ENCODE data around the gene DAAM1. TPM values are rescaled to one million over a fixed set of nuclear protein-coding genes. Genes with fewer than 3 reads are reported as not detected.
A peak's percentile ranks its signal among the peaks of the same experiment; 100 is the strongest.

The DAAM1 gene
- total and polyA plus RNA-seq, 2 donors (not counting 1 experiment from before 2014, with no cell fraction given): 11.2 to 34.3 TPM

DNA sequence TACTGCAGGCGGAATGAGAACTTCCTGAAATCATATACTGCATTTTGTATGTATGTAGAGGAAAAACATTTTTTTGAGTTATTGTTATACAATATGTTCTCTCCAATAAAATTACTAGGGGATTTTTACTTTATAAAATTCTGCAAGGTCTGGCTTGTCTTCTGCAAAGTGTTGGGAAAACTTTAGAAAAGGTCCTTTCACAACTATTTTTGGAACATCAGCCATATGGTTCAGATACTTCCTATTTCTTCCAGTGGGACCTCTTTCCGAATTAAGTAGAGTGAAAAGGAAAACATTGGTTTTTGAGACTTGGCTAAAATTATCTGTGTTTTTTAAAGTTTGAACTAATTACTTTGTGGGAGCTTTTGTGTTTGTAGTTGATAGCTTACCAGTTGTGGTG is 52.7 kb downstream of the DAAM1 start:
- Histone ChIP-seq H3K9me3 (ENCODE audit: control extremely low read depth in 1 of 3, control insufficient read depth in 2 of 3, insufficient read depth in 1 of 3, low read length in 2 of 3) (no peaks in the 10 kb centered on the region), H3K4me1 (ENCODE audit: control insufficient read depth in 2 of 2, insufficient read depth in 2 of 2, low read length in 2 of 2) (peaks cover 12 to 20% of the 10 kb centered on the region in 2 donors), H4K20me1 (ENCODE audit: control insufficient read depth, insufficient read depth, low read length, poor library complexity, severe bottlenecking) (no peaks in the 10 kb centered on the region), H3K79me2 (ENCODE audit: control insufficient read depth, insufficient read depth, low read length) (peaks cover 38% of the 10 kb centered on the region), H3K4me3 (ENCODE audit: control extremely low read depth in 1 of 5, extremely low read depth in 1 of 5, insufficient read depth in 1 of 5, low read depth in 2 of 5, low read length in 4 of 5) (no peak overlapping the region), H3K9ac (ENCODE audit: low read length) (no peak overlapping the region), H3K27ac (ENCODE audit: low read length in 2 of 2) (no peak overlapping the region), H3K4me2 (replicated peaks; ENCODE audit: low read depth, low read length, poor library complexity, severe bottlenecking) (no peak overlapping the region), H3K36me3 (replicated peaks in 1 of 2; ENCODE audit: control extremely low read depth in 1 of 2, control insufficient read depth in 1 of 2, extremely low read depth in 1 of 2, insufficient read depth in 2 of 2, low read length in 1 of 2) (peaks cover 0 to 1% of the 10 kb centered on the region in 2 experiments), H2AFZ (ENCODE audit: insufficient read depth, low read depth, low read length, poor library complexity, severe bottlenecking) (no peak overlapping the region), H3K27me3 (replicated peaks in 1 of 4; ENCODE audit: control extremely low read depth in 1 of 4, control insufficient read depth in 3 of 4, insufficient read depth in 4 of 4, low read length in 3 of 4) (no peaks in the 10 kb centered on the region)
- POLR2A ChIA-PET: no interaction called here
- no peak for TF ChIP-seq EZH2 (IDR thresholded peaks at IDR 0.05; ENCODE audit: borderline replicate concordance, insufficient read depth, low read depth, low read length, poor library complexity, severe bottlenecking)
- TF ChIP-seq, protein P1, sequence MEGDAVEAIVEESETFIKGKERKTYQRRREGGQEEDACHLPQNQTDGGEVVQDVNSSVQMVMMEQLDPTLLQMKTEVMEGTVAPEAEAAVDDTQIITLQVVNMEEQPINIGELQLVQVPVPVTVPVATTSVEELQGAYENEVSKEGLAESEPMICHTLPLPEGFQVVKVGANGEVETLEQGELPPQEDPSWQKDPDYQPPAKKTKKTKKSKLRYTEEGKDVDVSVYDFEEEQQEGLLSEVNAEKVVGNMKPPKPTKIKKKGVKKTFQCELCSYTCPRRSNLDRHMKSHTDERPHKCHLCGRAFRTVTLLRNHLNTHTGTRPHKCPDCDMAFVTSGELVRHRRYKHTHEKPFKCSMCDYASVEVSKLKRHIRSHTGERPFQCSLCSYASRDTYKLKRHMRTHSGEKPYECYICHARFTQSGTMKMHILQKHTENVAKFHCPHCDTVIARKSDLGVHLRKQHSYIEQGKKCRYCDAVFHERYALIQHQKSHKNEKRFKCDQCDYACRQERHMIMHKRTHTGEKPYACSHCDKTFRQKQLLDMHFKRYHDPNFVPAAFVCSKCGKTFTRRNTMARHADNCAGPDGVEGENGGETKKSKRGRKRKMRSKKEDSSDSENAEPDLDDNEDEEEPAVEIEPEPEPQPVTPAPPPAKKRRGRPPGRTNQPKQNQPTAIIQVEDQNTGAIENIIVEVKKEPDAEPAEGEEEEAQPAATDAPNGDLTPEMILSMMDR (IDR thresholded peaks at IDR 0.05): no peak
- Mint-ChIP-seq H3K9me3 (ENCODE audit: insufficient read depth) (no peaks in the 10 kb centered on the region), H3K27me3 (no peaks in the 10 kb centered on the region), H3K4me1 (peaks cover 35% of the 10 kb centered on the region), H3K27ac (no peak overlapping the region), H3K4me3 (no peak overlapping the region)
- no peak for DNase-seq
- intact Hi-C loops (cut with micrococcal nuclease): no loop called here
- CTCF ChIA-PET: interaction anchor here (1.0 kb wide), 1 partner anchor 73 kb away, joined by 3 read pairs; no protein-coding TSS in a partner anchor
- no CpG with 5 or more reads among the region's 2 CpGs for WGBS (ENCODE audit: insufficient coverage)
- no peak for ATAC-seq (ENCODE audit: low read depth)

DNA sequence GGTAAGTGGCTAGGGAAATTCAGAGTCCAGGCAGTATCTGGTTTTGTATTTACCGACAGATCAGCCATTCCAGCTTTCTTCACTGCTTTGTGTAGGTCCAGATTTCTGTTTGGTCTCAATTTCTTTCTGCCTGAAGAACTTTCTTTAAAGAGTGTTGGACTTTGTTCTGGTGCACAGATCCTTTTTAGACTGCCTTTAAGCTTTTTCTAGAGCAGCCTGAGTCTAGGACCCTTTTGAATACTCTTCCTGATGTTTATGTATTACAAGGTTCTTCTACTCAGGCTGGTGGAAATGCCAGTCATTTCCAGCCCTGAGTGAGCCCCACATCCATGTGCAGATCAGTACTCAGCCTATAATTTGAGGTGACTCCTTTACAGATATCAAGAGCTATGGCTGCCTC is 54.7 kb downstream of the DAAM1 start:
- H3K9me3 Mint-ChIP-seq (ENCODE audit: insufficient read depth): no peaks in the 10 kb centered on the region
- H3K4me3 ChIP-seq (ENCODE audit: control extremely low read depth in 1 of 5, extremely low read depth in 1 of 5, insufficient read depth in 1 of 5, low read depth in 2 of 5, low read length in 4 of 5): no peak overlapping the region
- H3K27me3 Mint-ChIP-seq: no peaks in the 10 kb centered on the region
- TF ChIP-seq, protein P1 (IDR thresholded peaks at IDR 0.05): no peak
- no peak for TF ChIP-seq EZH2 (IDR thresholded peaks at IDR 0.05; ENCODE audit: borderline replicate concordance, insufficient read depth, low read depth, low read length, poor library complexity, severe bottlenecking)
- DNase-seq: no peak
- H3K4me3 Mint-ChIP-seq: no peak overlapping the region
- no peak overlapping the region for H2AFZ ChIP-seq (ENCODE audit: insufficient read depth, low read depth, low read length, poor library complexity, severe bottlenecking)
- H3K36me3 ChIP-seq (replicated peaks in 1 of 2; ENCODE audit: control extremely low read depth in 1 of 2, control insufficient read depth in 1 of 2, extremely low read depth in 1 of 2, insufficient read depth in 2 of 2, low read length in 1 of 2): no peaks in the 10 kb centered on the region
- H3K4me1 Mint-ChIP-seq: peaks cover 46% of the 10 kb centered on the region
- no peak overlapping the region for H3K4me2 ChIP-seq (replicated peaks; ENCODE audit: low read depth, low read length, poor library complexity, severe bottlenecking)
- H3K27ac Mint-ChIP-seq: peak overlapping the region; percentile 18
- no peak overlapping the region for H3K9ac ChIP-seq (ENCODE audit: low read length)
- no peak overlapping the region for H3K27ac ChIP-seq (ENCODE audit: low read length in 2 of 2)
- no peak for ATAC-seq (ENCODE audit: low read depth)
- no peaks in the 10 kb centered on the region for H3K9me3 ChIP-seq (ENCODE audit: control extremely low read depth in 1 of 3, control insufficient read depth in 2 of 3, insufficient read depth in 1 of 3, low read length in 2 of 3)
- ChIA-PET POLR2A (interaction anchor here (0.6 kb wide), 1 partner anchor 110 kb away, joined by 3 read pairs; no protein-coding TSS in a partner anchor), CTCF (no interaction called here)
- 100% methylated on average over 1 of the region's 1 CpG for WGBS (ENCODE audit: insufficient coverage)
- intact Hi-C loops (cut with micrococcal nuclease): no loop called here
- no peaks in the 10 kb centered on the region for H4K20me1 ChIP-seq (ENCODE audit: control insufficient read depth, insufficient read depth, low read length, poor library complexity, severe bottlenecking)
- H3K27me3 ChIP-seq (replicated peaks in 1 of 4; ENCODE audit: control extremely low read depth in 1 of 4, control insufficient read depth in 3 of 4, insufficient read depth in 4 of 4, low read length in 3 of 4): no peaks in the 10 kb centered on the region
- H3K79me2 ChIP-seq (ENCODE audit: control insufficient read depth, insufficient read depth, low read length): peaks cover 25% of the 10 kb centered on the region
- H3K4me1 ChIP-seq (ENCODE audit: control insufficient read depth in 2 of 2, insufficient read depth in 2 of 2, low read length in 2 of 2): peaks cover 16 to 26% of the 10 kb centered on the region in 2 donors
